SK-N-SH (cell line): Measurements from ENCODE around the gene PRND. TPM values are rescaled to one million over a fixed set of nuclear protein-coding genes. Genes with fewer than 3 reads are reported as not detected.

Experiments
- CTCF ChIA-PET: fragments of 300-600, 350-600 bp; formaldehyde crosslinking; extraction: SDS; loops from one replicate; lab custom pipeline; 2021; lab: Yijun Ruan, JAX
- POLR2A ChIA-PET: fragments of 350-600 bp; sonication (Branson Sonifier 250); formaldehyde crosslinking; extraction: SDS; loops from one replicate; lab custom pipeline; 2020; ENCODE audit warnings: antibody characterized with exemption, inconsistent platforms; lab: Yijun Ruan, JAX
- DNase-seq: peaks from one replicate; pipeline ENCODE4 v3.0.0; 2012
- H2AFZ ChIP-seq: fragments of 200-600 bp; sonication (generic); 2 replicates; pipeline ENCODE4 v1.8.1; 2016; ENCODE audit warnings: antibody characterized with exemption, mild to moderate bottlenecking, low read depth
- H3F3A ChIP-seq: fragments of 200-600 bp; sonication (generic); replicated peaks from 2 replicates; pipeline ENCODE3; 2016; ENCODE audit warnings: antibody characterized with exemption, mild to moderate bottlenecking; ENCODE audit not compliant: insufficient read depth
- H3K27ac ChIP-seq, 2 experiments: fragments of 200-500 bp in 1 of 2; fragments of 200-600 bp in 1 of 2; sonication (Bioruptor generic) in 1 of 2; sonication (generic), shearing (Covaris generic) in 1 of 2; 2 replicates each; pipeline versions ENCODE4 v1.5.1 to v1.6.1; 2014 to 2016; ENCODE audit warnings: low read depth in 2 of 2, inconsistent platforms in 1 of 2, low read length in 1 of 2, mild to moderate bottlenecking in 1 of 2, mixed read lengths in 1 of 2
- H3K27me3 ChIP-seq: fragments of 200-600 bp; sonication (generic), shearing (Covaris generic); 2 replicates; pipeline ENCODE4 v1.6.1; 2016; ENCODE audit warnings: mixed run types; ENCODE audit not compliant: insufficient read depth
- H3K36me3 ChIP-seq, 2 experiments: fragments of 200-500 bp in 1 of 2; fragments of 200-600 bp in 1 of 2; sonication (Bioruptor generic) in 1 of 2; sonication (generic) in 1 of 2; replicated peaks in 1 of 2; 2 replicates each; pipeline versions ENCODE3 to v1.5.1; 2014 to 2016; ENCODE audit warnings: low read length in 1 of 2, mild to moderate bottlenecking in 1 of 2; ENCODE audit not compliant: insufficient read depth in 2 of 2, control insufficient read depth in 1 of 2
- H3K4me1 ChIP-seq, 2 experiments: fragments of 200-500 bp in 1 of 2; fragments of 200-600 bp in 1 of 2; sonication (Bioruptor generic) in 1 of 2; sonication (generic), shearing (Covaris generic) in 1 of 2; 2 replicates each; pipeline versions ENCODE4 v1.5.1 to v1.6.1; 2014 to 2016; ENCODE audit warnings: low read depth in 1 of 2, low read length in 1 of 2, mixed run types in 1 of 2; ENCODE audit not compliant: insufficient read depth in 2 of 2, control insufficient read depth in 1 of 2
- H3K4me2 ChIP-seq: fragments of 200-600 bp; sonication (generic), shearing (Covaris generic); 2 replicates; pipeline ENCODE4 v1.6.1; 2017; ENCODE audit warnings: mixed run types
- H3K4me3 ChIP-seq, 2 experiments: fragments of 200-500 bp in 1 of 2; fragments of 200-600 bp in 1 of 2; sonication (Bioruptor generic) in 1 of 2; sonication (generic), shearing (Covaris generic) in 1 of 2; 2 replicates each; pipeline versions ENCODE4 v1.5.1 to v1.8.1; 2014 to 2016; ENCODE audit warnings: low read depth in 2 of 2, inconsistent platforms in 1 of 2, low read length in 1 of 2, mild to moderate bottlenecking in 1 of 2, mixed read lengths in 1 of 2, moderate library complexity in 1 of 2
- H3K79me2 ChIP-seq: fragments of 200-600 bp; sonication (generic); 2 replicates; pipeline ENCODE4 v1.8.1; 2017; ENCODE audit warnings: mild to moderate bottlenecking; ENCODE audit not compliant: insufficient read depth
- H3K9ac ChIP-seq: fragments of 200-600 bp; sonication (generic); 2 replicates; pipeline ENCODE4 v1.6.1; 2017; ENCODE audit warnings: mixed run types
- H3K9me2 ChIP-seq: fragments of 200-600 bp; sonication (generic); 2 replicates; pipeline ENCODE4 v1.6.1; 2017; ENCODE audit warnings: mixed run types
- H3K9me3 ChIP-seq: fragments of 200-600 bp; sonication (generic); 2 replicates; pipeline ENCODE4 v1.6.1; 2017; ENCODE audit warnings: mixed run types, mild to moderate bottlenecking, moderate library complexity
- H4K20me1 ChIP-seq: fragments of 200-600 bp; sonication (generic); 2 replicates; pipeline ENCODE4 v1.6.1; 2017; ENCODE audit warnings: mild to moderate bottlenecking, mixed run types; ENCODE audit not compliant: insufficient read depth
- CHD2 ChIP-seq: fragments of 150-350 bp; IDR thresholded peaks from 2 replicates; pipeline ENCODE4 v1.6.1; 2018; ENCODE audit warnings: low read length; ENCODE audit not compliant: partially characterized antibody
- ELF1 ChIP-seq: IDR thresholded peaks from 2 replicates; pipeline ENCODE4 v1.4.0; 2012
- EP300 ChIP-seq, 2 experiments: IDR thresholded peaks; 2 replicates each; pipeline versions ENCODE4 v1.4.0 to v1.6.1; 2012; ENCODE audit warnings: borderline replicate concordance in 1 of 2, low read depth in 1 of 2, low read length in 1 of 2
- FOSL2 ChIP-seq: IDR thresholded peaks from 2 replicates; pipeline ENCODE4 v1.4.0; 2012; ENCODE audit warnings: low read depth, mild to moderate bottlenecking, moderate library complexity, borderline replicate concordance
- GABPA ChIP-seq: IDR thresholded peaks from 2 replicates; pipeline ENCODE4 v1.4.0; 2012; ENCODE audit warnings: low read depth, mild to moderate bottlenecking
- IRF3 ChIP-seq: fragments of 150-350 bp; IDR thresholded peaks from 2 replicates; pipeline ENCODE4 v1.6.1; 2016; ENCODE audit warnings: mild to moderate bottlenecking, low read depth, low read length
- MEF2A ChIP-seq: IDR thresholded peaks from 2 replicates; pipeline ENCODE4 v1.4.0; 2012; ENCODE audit warnings: low read depth, borderline replicate concordance
- MXI1 ChIP-seq: IDR thresholded peaks from 2 replicates; pipeline ENCODE4 v1.6.1; 2012; ENCODE audit warnings: mild to moderate bottlenecking, low read depth, low read length, improper control_type of control experiment
- NFIC ChIP-seq: IDR thresholded peaks from 2 replicates; pipeline ENCODE4 v1.4.0; 2012; ENCODE audit warnings: borderline replicate concordance
- NRF1 ChIP-seq: IDR thresholded peaks from 2 replicates; pipeline ENCODE4 v1.6.1; 2012; ENCODE audit warnings: low read depth, mild to moderate bottlenecking, low read length
- PBX3 ChIP-seq: IDR thresholded peaks from 2 replicates; pipeline ENCODE4; 2012
- RAD21 ChIP-seq: IDR thresholded peaks from 2 replicates; pipeline ENCODE4 v1.6.1; 2012; ENCODE audit warnings: mild to moderate bottlenecking, low read length
- REST ChIP-seq: IDR thresholded peaks from 2 replicates; pipeline ENCODE4 v1.6.1; 2012; ENCODE audit warnings: mild to moderate bottlenecking, low read depth, low read length, moderate library complexity
- RFX5 ChIP-seq: IDR thresholded peaks from 2 replicates; pipeline ENCODE4 v1.6.1; 2012; ENCODE audit warnings: mild to moderate bottlenecking, improper control_type of control experiment, low read length
- RXRA ChIP-seq: IDR thresholded peaks from 2 replicates; pipeline ENCODE4 v1.4.0; 2012; ENCODE audit warnings: low read depth, mild to moderate bottlenecking, borderline replicate concordance
- TAF1 ChIP-seq: IDR thresholded peaks from 2 replicates; pipeline ENCODE4 v1.6.1; 2012; ENCODE audit warnings: low read depth, mild to moderate bottlenecking, low read length, moderate library complexity, borderline replicate concordance
- TCF12 ChIP-seq: IDR thresholded peaks from 2 replicates; pipeline ENCODE4 v1.4.0; 2012
- TEAD4 ChIP-seq: IDR thresholded peaks from 2 replicates; pipeline ENCODE4 v1.4.0; 2012; ENCODE audit warnings: mild to moderate bottlenecking, borderline replicate concordance; ENCODE audit not compliant: insufficient read depth
- USF1 ChIP-seq: IDR thresholded peaks from 2 replicates; pipeline ENCODE4 v1.4.0; 2012; ENCODE audit warnings: low read depth, borderline replicate concordance
- WGBS: methylation state at CpG from one replicate; pipeline ENCODE4 v1.1.6; 2017; ENCODE audit warnings: low lambda C conversion rate; 5-methylcytosine and 5-hydroxymethylcytosine counted together
- polyA plus RNA-seq, 3 experiments: library from polyadenylated mRNA; depleted of rRNA; stranded (reverse); fragments of >200 nt; gene quantifications; 2 replicates each; pipeline ENCODE4 v1.2.3, GENCODE V29; 2012
- TF ChIP-seq, protein P1 (sequence below): fragments of 200-600 bp; sonication (generic); IDR thresholded peaks from 2 replicates; pipeline ENCODE4 v1.6.1; 2017; ENCODE audit warnings: antibody characterized with exemption, mild to moderate bottlenecking, moderate library complexity

Gene PRND
- polyA plus RNA-seq, 1 of the 3 experiments (the other 2 are of a cell fraction) = not detected

- Histone ChIP-seq H3K4me3 (no peak overlapping the region), H3K4me1 (no peaks in the 10 kb centered on the region), H3K27ac (no peak overlapping the region), H3K27me3 (no peaks in the 10 kb centered on the region), H3F3A (no peaks in the 10 kb centered on the region), H2AFZ (no peak overlapping the region), H3K4me2 (no peak overlapping the region), H4K20me1 (no peaks in the 10 kb centered on the region), H3K9me2 (no peaks in the 10 kb centered on the region), H3K79me2 (no peaks in the 10 kb centered on the region), H3K9me3 (no peaks in the 10 kb centered on the region), H3K9ac (no peak overlapping the region), H3K36me3 (no peaks in the 10 kb centered on the region)
- ChIA-PET POLR2A (no interaction called here), CTCF (interaction anchor here (1.1 kb wide), 1 partner anchor 27 kb away, joined by 3 read pairs; no protein-coding TSS in a partner anchor)
- DNase-seq = no peak
- no peak for TF ChIP-seq EP300 (IDR thresholded peaks at IDR 0.05; ENCODE audit: borderline replicate concordance in 1 of 2, low read depth in 1 of 2, low read length in 1 of 2)
- TF ChIP-seq FOSL2 = no peak
- TF ChIP-seq MEF2A = no peak
- no peak for TF ChIP-seq TAF1
- no peak for TF ChIP-seq PBX3
- TF ChIP-seq NRF1 = no peak
- TF ChIP-seq REST = no peak
- TF ChIP-seq USF1 = no peak
- TF ChIP-seq MXI1 = no peak
- TF ChIP-seq ELF1 = no peak
- TF ChIP-seq NFIC = no peak
- no peak for TF ChIP-seq TEAD4
- TF ChIP-seq, protein P1, sequence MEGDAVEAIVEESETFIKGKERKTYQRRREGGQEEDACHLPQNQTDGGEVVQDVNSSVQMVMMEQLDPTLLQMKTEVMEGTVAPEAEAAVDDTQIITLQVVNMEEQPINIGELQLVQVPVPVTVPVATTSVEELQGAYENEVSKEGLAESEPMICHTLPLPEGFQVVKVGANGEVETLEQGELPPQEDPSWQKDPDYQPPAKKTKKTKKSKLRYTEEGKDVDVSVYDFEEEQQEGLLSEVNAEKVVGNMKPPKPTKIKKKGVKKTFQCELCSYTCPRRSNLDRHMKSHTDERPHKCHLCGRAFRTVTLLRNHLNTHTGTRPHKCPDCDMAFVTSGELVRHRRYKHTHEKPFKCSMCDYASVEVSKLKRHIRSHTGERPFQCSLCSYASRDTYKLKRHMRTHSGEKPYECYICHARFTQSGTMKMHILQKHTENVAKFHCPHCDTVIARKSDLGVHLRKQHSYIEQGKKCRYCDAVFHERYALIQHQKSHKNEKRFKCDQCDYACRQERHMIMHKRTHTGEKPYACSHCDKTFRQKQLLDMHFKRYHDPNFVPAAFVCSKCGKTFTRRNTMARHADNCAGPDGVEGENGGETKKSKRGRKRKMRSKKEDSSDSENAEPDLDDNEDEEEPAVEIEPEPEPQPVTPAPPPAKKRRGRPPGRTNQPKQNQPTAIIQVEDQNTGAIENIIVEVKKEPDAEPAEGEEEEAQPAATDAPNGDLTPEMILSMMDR = no peak
- TF ChIP-seq RXRA = no peak
- no peak for TF ChIP-seq TCF12
- TF ChIP-seq RAD21 = no peak
- no peak for TF ChIP-seq GABPA
- TF ChIP-seq RFX5 = no peak
- no peak for TF ChIP-seq IRF3
- no peak for TF ChIP-seq CHD2
- WGBS = 62% methylated on average over 7 of the region's 7 CpGs
Measured at GRCh38 chr20:4713401-4713800, 8.3 kb upstream of the PRND start.
